GM19328 (cell line): ENCODE results near the gene ARFGEF2.

Source experiments
- ATAC-seq: cut with Tn5 transposase; IDR thresholded peaks from one replicate; pipeline ENCODE4 v1.9.1; 2021; ENCODE audit warnings: mild to moderate bottlenecking, moderate library complexity; ENCODE audit not compliant: unreplicated experiment

The ARFGEF2 gene

GRCh38 chr20:48898896-48899530 is 22.5 kb upstream of the ARFGEF2 start:
- no peak for ATAC-seq

- ATAC-seq = no peak
These were observed 21.6 kb upstream of the ARFGEF2 start for GRCh38 chr20:48899881-48900280.

GRCh38 chr20:48901326-48901725 is 20.2 kb upstream of the ARFGEF2 start:
- no peak for ATAC-seq

GRCh38 chr20:48903705-48904104 is 17.8 kb upstream of the ARFGEF2 start:
- ATAC-seq = no peak

GRCh38 chr20:48904566-48905296 is 16.8 kb upstream of the ARFGEF2 start:
- ATAC-seq = no peak

GRCh38 chr20:48905297-48905647 is 16.2 kb upstream of the ARFGEF2 start:
- no peak for ATAC-seq

GRCh38 chr20:48906221-48906877 is 15.2 kb upstream of the ARFGEF2 start:
- ATAC-seq = no peak

GRCh38 chr20:48908656-48909319 is 12.7 kb upstream of the ARFGEF2 start:
- ATAC-seq = no peak

GRCh38 chr20:48909910-48910309 is 11.6 kb upstream of the ARFGEF2 start:
- no peak for ATAC-seq

GRCh38 chr20:48910347-48910781 is 11.1 kb upstream of the ARFGEF2 start:
- ATAC-seq = no peak

GRCh38 chr20:48912065-48912464 is 9.4 kb upstream of the ARFGEF2 start:
- peak; percentile 80 for ATAC-seq

GRCh38 chr20:48916699-48917098 is 4.8 kb upstream of the ARFGEF2 start:
- no peak for ATAC-seq

- no peak for ATAC-seq
These were observed 2.1 kb upstream of the ARFGEF2 start for GRCh38 chr20:48919336-48919881.

GRCh38 chr20:48919882-48920526 is 1.5 kb upstream of the ARFGEF2 start:
- no peak for ATAC-seq

- ATAC-seq = no peak
These were observed 864 bp upstream of the ARFGEF2 start for GRCh38 chr20:48920527-48921167.

GRCh38 chr20:48921883-48922820 is 641 bp downstream of the ARFGEF2 start:
- ATAC-seq = no peak

- ATAC-seq = no peak
These were observed 1.7 kb downstream of the ARFGEF2 start for GRCh38 chr20:48923149-48923718.

- ATAC-seq = no peak
These were observed 3.2 kb downstream of the ARFGEF2 start for GRCh38 chr20:48924756-48925109.

GRCh38 chr20:48926267-48926666 is 4.8 kb downstream of the ARFGEF2 start:
- ATAC-seq = no peak
